ENCODE results near the gene PVR.

The PVR gene

DNA sequence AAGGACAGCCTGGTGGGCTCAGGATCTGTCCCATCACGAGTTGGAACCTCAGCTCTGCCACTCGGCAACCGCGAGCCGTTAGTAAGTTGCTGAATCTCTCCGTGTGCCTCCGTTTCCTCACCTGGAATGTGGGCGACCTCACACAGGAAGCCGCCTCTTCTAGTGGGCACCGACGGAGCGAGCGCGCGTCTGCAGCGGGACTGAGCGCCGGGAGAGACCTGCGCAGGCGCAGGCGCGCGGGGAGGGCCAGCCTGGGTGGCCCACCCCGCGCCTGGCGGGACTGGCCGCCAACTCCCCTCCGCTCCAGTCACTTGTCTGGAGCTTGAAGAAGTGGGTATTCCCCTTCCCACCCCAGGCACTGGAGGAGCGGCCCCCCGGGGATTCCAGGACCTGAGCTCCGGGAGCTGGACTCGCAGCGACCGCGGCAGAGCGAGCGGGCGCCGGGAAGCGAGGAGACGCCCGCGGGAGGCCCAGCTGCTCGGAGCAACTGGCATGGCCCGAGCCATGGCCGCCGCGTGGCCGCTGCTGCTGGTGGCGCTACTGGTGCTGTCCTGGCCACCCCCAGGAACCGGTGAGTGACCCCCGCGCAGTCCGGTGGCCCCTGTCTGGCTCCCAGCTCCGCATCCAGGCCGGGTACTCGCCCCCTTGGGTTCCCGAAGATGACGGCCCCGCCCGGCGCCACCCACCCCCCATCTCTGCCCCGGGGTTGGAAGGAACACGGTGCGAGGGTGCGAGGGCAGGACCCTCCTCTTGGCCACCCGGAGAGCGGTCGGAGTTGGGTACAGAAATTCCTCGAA, at the start of gene PVR:
Gene PVR (plus strand): TSS at position 306 of the 797 bp plus-strand sequence. CDS start 187 bp downstream, at position 493.
- no peaks in the 10 kb centered on the region for H3K4me1 ChIP-seq (ENCODE audit: control insufficient read depth, low read length)
- H4K20me1 ChIP-seq (ENCODE audit: control insufficient read depth, insufficient read depth, low read depth, low read length), result no peaks in the 10 kb centered on the region
- H3F3A ChIP-seq (ENCODE audit: control insufficient read depth, insufficient read depth), result no peaks in the 10 kb centered on the region
- no peaks in the 10 kb centered on the region for H3K27me3 ChIP-seq (ENCODE audit: control insufficient read depth, low read length)
- TF ChIP-seq EZH2phosphoT487 (IDR thresholded peaks at IDR 0.05; ENCODE audit: borderline replicate concordance, low read length), result no peak
- TF ChIP-seq, protein P1, sequence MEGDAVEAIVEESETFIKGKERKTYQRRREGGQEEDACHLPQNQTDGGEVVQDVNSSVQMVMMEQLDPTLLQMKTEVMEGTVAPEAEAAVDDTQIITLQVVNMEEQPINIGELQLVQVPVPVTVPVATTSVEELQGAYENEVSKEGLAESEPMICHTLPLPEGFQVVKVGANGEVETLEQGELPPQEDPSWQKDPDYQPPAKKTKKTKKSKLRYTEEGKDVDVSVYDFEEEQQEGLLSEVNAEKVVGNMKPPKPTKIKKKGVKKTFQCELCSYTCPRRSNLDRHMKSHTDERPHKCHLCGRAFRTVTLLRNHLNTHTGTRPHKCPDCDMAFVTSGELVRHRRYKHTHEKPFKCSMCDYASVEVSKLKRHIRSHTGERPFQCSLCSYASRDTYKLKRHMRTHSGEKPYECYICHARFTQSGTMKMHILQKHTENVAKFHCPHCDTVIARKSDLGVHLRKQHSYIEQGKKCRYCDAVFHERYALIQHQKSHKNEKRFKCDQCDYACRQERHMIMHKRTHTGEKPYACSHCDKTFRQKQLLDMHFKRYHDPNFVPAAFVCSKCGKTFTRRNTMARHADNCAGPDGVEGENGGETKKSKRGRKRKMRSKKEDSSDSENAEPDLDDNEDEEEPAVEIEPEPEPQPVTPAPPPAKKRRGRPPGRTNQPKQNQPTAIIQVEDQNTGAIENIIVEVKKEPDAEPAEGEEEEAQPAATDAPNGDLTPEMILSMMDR (IDR thresholded peaks at IDR 0.05; ENCODE audit: low read depth, low read length, poor library complexity, severe bottlenecking), result no peak
- H3K79me2 ChIP-seq (ENCODE audit: control insufficient read depth, low read length), result no peaks in the 10 kb centered on the region
- no peak within 1 kb of the TSS for H3K4me3 ChIP-seq (ENCODE audit: low read length)
- no peak within 1 kb of the TSS for H3K4me2 ChIP-seq (ENCODE audit: low read length)
- no peaks in the 10 kb centered on the region for H3K9me2 ChIP-seq (replicated peaks; ENCODE audit: control insufficient read depth, low read length)
- H3K36me3 ChIP-seq (ENCODE audit: control insufficient read depth, low read length), result no peaks in the 10 kb centered on the region
- H3K27ac ChIP-seq (ENCODE audit: low read depth, low read length), result no peak within 1 kb of the TSS
- H3K9me3 ChIP-seq (ENCODE audit: control insufficient read depth, insufficient read depth, low read length), result no peaks in the 10 kb centered on the region

- no peak overlapping the region for H3K4me3 ChIP-seq (ENCODE audit: low read length)
- H4K20me1 ChIP-seq (ENCODE audit: control insufficient read depth, insufficient read depth, low read depth, low read length), result no peaks in the 10 kb centered on the region
- no peaks in the 10 kb centered on the region for H3K27me3 ChIP-seq (ENCODE audit: control insufficient read depth, low read length)
- H3K79me2 ChIP-seq (ENCODE audit: control insufficient read depth, low read length), result no peaks in the 10 kb centered on the region
- no peaks in the 10 kb centered on the region for H3K9me3 ChIP-seq (ENCODE audit: control insufficient read depth, insufficient read depth, low read length)
- no peak overlapping the region for H3K4me2 ChIP-seq (ENCODE audit: low read length)
- TF ChIP-seq, protein P1 (IDR thresholded peaks at IDR 0.05; ENCODE audit: low read depth, low read length, poor library complexity, severe bottlenecking), result no peak
- no peak for TF ChIP-seq EZH2phosphoT487 (IDR thresholded peaks at IDR 0.05; ENCODE audit: borderline replicate concordance, low read length)
- no peak overlapping the region for H3K27ac ChIP-seq (ENCODE audit: low read depth, low read length)
- H3K4me1 ChIP-seq (ENCODE audit: control insufficient read depth, low read length), result no peaks in the 10 kb centered on the region
- no peaks in the 10 kb centered on the region for H3K9me2 ChIP-seq (replicated peaks; ENCODE audit: control insufficient read depth, low read length)
- H3F3A ChIP-seq (ENCODE audit: control insufficient read depth, insufficient read depth), result no peaks in the 10 kb centered on the region
- no peaks in the 10 kb centered on the region for H3K36me3 ChIP-seq (ENCODE audit: control insufficient read depth, low read length)
Observed at GRCh38 chr19:44596428-44597130, 47.1 kb upstream of the PVR start.

- no peak overlapping the region for H3K4me2 ChIP-seq (ENCODE audit: low read length)
- no peaks in the 10 kb centered on the region for H3K9me3 ChIP-seq (ENCODE audit: control insufficient read depth, insufficient read depth, low read length)
- no peaks in the 10 kb centered on the region for H3K27me3 ChIP-seq (ENCODE audit: control insufficient read depth, low read length)
- no peak for TF ChIP-seq EZH2phosphoT487 (IDR thresholded peaks at IDR 0.05; ENCODE audit: borderline replicate concordance, low read length)
- TF ChIP-seq, protein P1 (IDR thresholded peaks at IDR 0.05; ENCODE audit: low read depth, low read length, poor library complexity, severe bottlenecking), result no peak
- no peak overlapping the region for H3K27ac ChIP-seq (ENCODE audit: low read depth, low read length)
- no peaks in the 10 kb centered on the region for H3F3A ChIP-seq (ENCODE audit: control insufficient read depth, insufficient read depth)
- no peaks in the 10 kb centered on the region for H3K79me2 ChIP-seq (ENCODE audit: control insufficient read depth, low read length)
- H3K4me1 ChIP-seq (ENCODE audit: control insufficient read depth, low read length), result no peaks in the 10 kb centered on the region
- H3K36me3 ChIP-seq (ENCODE audit: control insufficient read depth, low read length), result no peaks in the 10 kb centered on the region
- no peaks in the 10 kb centered on the region for H3K9me2 ChIP-seq (replicated peaks; ENCODE audit: control insufficient read depth, low read length)
- no peak overlapping the region for H3K4me3 ChIP-seq (ENCODE audit: low read length)
- no peaks in the 10 kb centered on the region for H4K20me1 ChIP-seq (ENCODE audit: control insufficient read depth, insufficient read depth, low read depth, low read length)
Observed at GRCh38 chr19:44597131-44597491, 46.6 kb upstream of the PVR start.

All from DOHH2 (cell line).